Measurements from ENCODE around the gene NFXL1. TPM values are rescaled to one million over a fixed set of nuclear protein-coding genes. Genes with fewer than 3 reads are reported as not detected.

The NFXL1 gene
- total RNA-seq, 1 donor from 2014 or later = 30.3 TPM

DNA sequence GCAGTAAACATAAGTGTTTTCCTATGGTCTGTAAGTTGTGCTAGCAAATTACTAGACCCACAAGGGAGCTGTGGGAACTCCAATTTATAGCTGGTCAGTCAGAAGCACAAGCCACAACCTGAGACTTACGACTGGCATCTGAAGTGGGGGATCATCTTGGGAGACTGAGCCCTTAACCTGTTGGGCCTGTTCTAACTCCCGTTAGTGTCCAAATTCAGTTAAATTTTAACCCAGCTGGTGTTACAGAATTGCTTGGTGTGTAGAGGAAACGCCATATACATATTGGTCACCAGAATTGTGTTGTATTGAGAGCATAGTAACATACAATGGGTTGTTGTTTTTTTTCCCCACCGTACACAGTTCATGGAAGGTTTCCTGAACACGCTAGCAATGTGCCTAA is 25.1 kb upstream of the NFXL1 start:
- no peak for DNase-seq (ENCODE audit: low spot score in 2 of 2, unreplicated experiment in 2 of 2)
- TF ChIP-seq, protein P1, sequence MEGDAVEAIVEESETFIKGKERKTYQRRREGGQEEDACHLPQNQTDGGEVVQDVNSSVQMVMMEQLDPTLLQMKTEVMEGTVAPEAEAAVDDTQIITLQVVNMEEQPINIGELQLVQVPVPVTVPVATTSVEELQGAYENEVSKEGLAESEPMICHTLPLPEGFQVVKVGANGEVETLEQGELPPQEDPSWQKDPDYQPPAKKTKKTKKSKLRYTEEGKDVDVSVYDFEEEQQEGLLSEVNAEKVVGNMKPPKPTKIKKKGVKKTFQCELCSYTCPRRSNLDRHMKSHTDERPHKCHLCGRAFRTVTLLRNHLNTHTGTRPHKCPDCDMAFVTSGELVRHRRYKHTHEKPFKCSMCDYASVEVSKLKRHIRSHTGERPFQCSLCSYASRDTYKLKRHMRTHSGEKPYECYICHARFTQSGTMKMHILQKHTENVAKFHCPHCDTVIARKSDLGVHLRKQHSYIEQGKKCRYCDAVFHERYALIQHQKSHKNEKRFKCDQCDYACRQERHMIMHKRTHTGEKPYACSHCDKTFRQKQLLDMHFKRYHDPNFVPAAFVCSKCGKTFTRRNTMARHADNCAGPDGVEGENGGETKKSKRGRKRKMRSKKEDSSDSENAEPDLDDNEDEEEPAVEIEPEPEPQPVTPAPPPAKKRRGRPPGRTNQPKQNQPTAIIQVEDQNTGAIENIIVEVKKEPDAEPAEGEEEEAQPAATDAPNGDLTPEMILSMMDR (IDR thresholded peaks at IDR 0.05; ENCODE audit: unreplicated experiment) = no peak

DNA sequence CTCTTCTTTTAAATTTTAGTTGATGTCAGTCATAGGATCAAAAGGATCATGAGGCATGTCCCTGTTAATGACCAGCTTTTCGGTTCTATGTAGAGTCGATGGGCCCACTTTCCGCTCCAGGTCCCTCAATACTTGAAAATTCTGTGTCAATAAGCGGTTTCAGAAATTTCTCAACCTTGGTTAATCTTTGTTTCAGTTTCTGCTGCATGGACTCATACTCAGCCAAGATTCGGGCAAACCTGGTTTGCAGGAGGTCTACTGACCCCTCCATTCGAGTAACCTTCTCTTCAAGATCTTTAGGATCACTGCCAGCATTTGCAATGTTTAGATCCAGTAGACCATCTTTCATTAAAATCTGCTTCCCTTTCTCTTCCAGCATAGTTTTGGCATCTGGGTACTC is 22.0 kb upstream of the NFXL1 start:
- Mint-ChIP-seq H3K27me3 (ENCODE audit: low read depth) (no peaks in the 10 kb centered on the region), H3K4me3 (no peak overlapping the region), H3K36me3 (no peaks in the 10 kb centered on the region), H3K27ac (no peak overlapping the region), H3K4me1 (peaks cover 5% of the 10 kb centered on the region), H3K9me3 (no peaks in the 10 kb centered on the region)
- TF ChIP-seq, protein P1 (IDR thresholded peaks at IDR 0.05; ENCODE audit: unreplicated experiment) = no peak
- DNase-seq (ENCODE audit: low spot score in 2 of 2, unreplicated experiment in 2 of 2) = no peak

More for the DNA sequence above, 25.1 kb upstream of the NFXL1 start:
- Mint-ChIP-seq H3K4me3 (no peak overlapping the region), H3K27ac (no peak overlapping the region), H3K36me3 (no peaks in the 10 kb centered on the region), H3K4me1 (no peaks in the 10 kb centered on the region), H3K9me3 (no peaks in the 10 kb centered on the region), H3K27me3 (ENCODE audit: low read depth) (no peaks in the 10 kb centered on the region)

DNA sequence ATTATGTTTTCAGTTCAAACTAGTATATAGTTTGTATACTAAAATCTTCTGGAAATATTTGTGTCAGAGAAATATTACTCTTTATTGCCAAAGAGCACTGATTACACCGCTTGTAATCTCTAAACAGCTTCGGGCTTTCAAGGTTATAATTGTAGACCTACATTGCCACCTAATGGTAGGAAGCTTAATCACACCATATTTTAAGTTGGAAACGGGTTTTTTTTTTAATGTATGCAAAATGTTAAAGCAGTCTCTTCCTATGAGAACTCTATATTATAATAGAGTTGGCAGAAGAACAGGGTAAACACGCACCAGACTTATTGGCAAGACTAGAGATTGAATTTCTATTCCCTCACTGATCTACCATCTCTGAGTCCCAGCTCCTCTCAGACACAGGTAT is 19.5 kb upstream of the NFXL1 start:
- Mint-ChIP-seq H3K36me3 (no peaks in the 10 kb centered on the region), H3K9me3 (no peaks in the 10 kb centered on the region), H3K4me3 (no peak overlapping the region), H3K27ac (no peak overlapping the region), H3K4me1 (peaks cover 18% of the 10 kb centered on the region), H3K27me3 (ENCODE audit: low read depth) (no peaks in the 10 kb centered on the region)
- TF ChIP-seq, protein P1 (IDR thresholded peaks at IDR 0.05; ENCODE audit: unreplicated experiment) = peak; percentile 74
- DNase-seq (ENCODE audit: low spot score in 2 of 2, unreplicated experiment in 2 of 2) = no peak

- peaks cover 26% of the 10 kb centered on the region for H3K4me1 Mint-ChIP-seq
- TF ChIP-seq, protein P1 (IDR thresholded peaks at IDR 0.05; ENCODE audit: unreplicated experiment) = no peak
- no peak for DNase-seq (ENCODE audit: low spot score in 2 of 2, unreplicated experiment in 2 of 2)
- no peaks in the 10 kb centered on the region for H3K9me3 Mint-ChIP-seq
- H3K27ac Mint-ChIP-seq = peak overlapping the region; percentile 74
- no peak overlapping the region for H3K4me3 Mint-ChIP-seq
- H3K27me3 Mint-ChIP-seq (ENCODE audit: low read depth) = no peaks in the 10 kb centered on the region
- no peaks in the 10 kb centered on the region for H3K36me3 Mint-ChIP-seq
These were observed 16.8 kb upstream of the NFXL1 start for GRCh38 chr4:47930971-47931804.

DNA sequence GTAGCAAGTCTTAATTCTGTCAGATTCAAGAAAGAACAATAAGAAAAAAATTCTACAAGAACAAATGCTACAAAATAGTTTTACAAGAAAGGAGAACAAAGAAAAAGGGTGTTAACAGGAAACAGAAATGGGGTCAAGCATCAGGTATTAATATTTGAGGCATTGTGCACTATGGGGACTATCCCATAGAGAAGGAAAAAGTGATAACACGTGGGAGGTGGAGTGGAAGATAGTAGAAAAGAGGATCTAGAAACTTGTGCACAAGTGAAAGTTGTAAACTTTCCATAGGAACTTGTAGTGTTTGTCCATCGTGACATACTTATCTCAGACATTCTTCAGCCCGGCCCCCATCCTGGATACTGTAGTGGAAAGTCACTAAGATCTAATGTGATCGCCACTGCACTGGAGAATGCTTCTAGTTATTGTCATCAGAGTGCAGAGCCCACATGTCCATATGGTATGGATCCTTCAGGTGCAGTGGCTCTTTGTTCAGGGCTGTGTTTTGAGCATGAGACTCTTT is 15.4 kb upstream of the NFXL1 start:
- Mint-ChIP-seq H3K4me1 (peaks cover 26% of the 10 kb centered on the region), H3K36me3 (no peaks in the 10 kb centered on the region), H3K27me3 (ENCODE audit: low read depth) (no peaks in the 10 kb centered on the region), H3K9me3 (no peaks in the 10 kb centered on the region), H3K4me3 (no peak overlapping the region), H3K27ac (no peak overlapping the region)
- DNase-seq (ENCODE audit: low spot score in 2 of 2, unreplicated experiment in 2 of 2) = no peak
- TF ChIP-seq, protein P1 (IDR thresholded peaks at IDR 0.05; ENCODE audit: unreplicated experiment) = no peak

Measured in mesothelial cell of epicardium (in vitro differentiated cells).